ENCODE measurements around the gene ACY1.

Gene ACY1

DNA sequence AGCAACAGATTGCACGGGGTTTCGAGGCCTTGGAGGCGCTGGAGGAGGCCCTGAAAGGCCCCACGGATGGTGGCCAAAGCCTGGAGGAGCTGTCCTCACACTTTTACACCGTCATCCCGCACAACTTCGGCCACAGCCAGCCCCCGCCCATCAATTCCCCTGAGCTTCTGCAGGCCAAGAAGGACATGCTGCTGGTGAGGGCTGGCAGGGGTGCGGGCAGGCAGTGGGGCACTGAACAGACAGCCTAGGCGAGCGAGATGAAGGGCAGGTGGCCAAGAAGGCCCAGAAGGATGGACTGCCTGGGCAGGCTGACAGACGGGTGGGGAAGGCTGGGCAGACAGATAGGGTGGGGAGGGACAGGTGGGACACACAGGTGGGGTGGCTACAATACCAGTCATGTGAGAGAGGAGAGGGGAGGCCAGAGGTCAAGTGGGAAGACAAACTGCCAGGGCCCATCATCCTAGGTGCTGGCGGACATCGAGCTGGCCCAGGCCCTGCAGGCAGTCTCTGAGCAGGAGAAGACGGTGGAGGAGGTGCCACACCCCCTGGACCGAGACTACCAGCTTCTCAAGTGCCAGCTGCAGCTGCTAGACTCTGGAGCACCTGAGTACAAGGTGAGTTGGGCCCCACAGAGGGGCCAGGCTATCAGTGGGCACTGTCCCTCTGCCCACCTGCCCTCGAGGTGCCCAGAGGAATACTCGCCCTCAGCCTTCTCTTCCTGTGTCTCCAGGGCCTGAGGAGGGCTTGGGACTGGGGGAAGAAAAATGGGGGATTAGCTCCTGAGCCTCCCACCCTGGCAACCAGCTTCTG, 38.1 kb upstream of the ACY1 start:
- no peak for DNase-seq

DNA sequence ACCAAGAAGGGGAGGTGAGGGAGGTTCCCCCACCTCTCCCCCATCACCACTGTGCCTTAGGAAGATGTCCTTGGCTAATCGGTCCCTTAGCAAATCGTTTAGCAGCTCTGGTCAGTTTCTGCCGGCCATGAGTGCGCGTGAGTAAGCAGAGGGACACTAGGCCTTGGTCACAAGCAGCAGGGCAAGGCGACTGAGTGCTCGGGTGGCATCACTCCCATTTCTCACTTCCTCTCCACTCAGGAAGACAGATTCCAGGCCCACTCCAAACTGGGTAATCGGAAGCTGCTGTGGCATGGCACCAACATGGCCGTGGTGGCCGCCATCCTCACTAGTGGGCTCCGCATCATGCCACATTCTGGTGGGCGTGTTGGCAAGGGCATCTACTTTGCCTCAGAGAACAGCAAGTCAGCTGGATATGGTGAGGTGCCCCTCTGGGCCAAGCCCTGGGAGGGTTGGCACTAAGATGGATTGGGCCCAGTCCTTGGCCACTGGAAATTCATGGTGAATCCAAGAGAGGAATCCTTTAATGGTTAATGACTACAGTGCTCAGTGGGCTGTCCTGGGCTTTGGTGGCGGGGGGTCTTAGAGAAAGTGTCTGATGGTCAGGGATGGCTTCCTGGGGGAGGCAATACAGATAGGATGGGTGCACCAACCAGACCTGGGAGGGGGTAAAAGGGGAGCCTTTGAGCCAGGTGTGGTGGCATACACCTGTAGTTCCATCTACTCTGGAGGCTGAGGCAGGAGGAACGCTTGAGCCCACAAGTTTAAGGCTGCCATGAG, 37.2 kb upstream of the ACY1 start:
- DNase-seq = no peak

DNA sequence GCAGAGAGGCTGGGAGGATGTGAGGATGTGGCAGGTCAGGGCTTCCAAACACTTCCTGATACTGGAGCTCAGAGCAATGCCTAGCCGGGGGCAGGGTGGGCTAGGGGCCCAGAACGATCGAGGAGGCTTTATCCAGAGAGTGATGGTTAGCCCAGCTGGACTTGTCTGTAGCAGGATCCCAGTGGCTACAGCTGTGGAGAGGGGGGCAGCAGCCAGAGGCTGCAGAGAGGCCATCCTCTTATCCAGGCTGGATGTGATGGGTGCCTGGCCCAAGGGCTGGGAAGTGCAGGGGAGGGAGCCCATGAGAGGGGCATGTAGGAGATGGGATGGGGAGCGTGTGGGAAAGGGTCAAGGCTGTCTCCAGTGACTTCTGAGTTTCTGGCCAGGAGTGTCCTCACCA, 36.5 kb upstream of the ACY1 start:
- DNase-seq = no peak

DNA sequence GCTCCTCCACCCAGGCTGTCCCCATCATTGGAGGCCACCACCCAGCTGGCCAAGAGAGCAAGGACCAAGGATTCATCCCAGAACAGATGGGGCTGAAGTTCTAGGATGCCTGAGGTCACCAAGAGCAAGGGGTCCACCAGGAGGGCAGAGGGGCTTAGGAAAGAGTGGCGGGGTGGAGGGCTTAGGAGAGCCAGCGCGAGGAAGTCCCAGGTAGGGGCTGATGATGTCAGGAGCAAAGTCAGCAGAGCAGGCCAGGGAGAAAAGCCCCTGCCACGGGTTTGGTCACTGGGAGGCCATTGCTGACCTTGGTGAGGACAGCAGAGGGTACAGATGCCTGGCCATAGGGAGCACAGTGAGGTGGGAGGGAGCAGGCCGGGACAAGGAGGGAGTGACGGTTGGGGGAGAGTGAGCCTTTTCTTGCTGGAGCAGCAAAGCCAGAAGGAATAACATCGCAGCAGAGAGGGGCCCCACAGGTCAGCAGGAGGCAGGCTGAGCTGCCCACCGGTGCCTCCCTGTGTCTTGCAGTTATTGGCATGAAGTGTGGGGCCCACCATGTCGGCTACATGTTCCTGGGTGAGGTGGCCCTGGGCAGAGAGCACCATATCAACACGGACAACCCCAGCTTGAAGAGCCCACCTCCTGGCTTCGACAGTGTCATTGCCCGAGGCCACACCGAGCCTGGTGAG, 36.0 kb upstream of the ACY1 start:
- DNase-seq = no peak

DNA sequence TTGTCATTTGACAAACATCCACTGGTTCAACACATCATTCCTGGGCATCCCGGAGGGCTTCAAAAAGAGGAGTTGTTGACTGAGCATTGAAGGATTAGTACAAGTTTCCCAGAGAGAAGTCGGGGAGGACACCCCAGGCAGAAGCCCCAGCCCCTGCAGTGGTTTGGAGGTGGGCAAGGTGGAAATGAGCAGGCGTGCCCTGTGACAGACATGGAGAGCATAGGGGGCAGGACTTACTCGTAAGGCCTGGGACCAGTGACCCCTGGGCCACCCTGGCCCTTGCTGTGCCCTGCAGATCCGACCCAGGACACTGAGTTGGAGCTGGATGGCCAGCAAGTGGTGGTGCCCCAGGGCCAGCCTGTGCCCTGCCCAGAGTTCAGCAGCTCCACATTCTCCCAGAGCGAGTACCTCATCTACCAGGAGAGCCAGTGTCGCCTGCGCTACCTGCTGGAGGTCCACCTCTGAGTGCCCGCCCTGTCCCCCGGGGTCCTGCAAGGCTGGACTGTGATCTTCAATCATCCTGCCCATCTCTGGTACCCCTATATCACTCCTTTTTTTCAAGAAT, 35.2 kb upstream of the ACY1 start:
- no peak for DNase-seq

DNA sequence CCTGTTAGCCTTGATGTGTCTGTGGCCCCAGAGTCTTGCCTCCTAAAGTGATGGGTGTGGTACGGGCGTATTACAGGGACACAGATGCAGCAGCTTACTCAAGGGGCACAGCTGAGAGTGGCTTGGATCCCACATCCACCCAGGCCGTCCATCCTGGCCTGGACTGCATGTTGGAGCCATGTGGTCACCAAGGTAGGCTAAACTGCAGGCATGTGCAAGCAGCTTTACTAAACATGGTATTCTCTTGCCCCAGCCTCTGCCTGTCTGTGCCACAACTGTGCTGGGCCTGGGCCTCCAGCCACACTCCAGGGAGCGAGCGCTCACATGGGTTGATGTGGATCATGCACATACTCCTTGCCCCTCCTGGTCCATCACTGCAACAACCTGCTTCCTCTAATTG, 34.2 kb upstream of the ACY1 start:
- DNase-seq = no peak

DNA sequence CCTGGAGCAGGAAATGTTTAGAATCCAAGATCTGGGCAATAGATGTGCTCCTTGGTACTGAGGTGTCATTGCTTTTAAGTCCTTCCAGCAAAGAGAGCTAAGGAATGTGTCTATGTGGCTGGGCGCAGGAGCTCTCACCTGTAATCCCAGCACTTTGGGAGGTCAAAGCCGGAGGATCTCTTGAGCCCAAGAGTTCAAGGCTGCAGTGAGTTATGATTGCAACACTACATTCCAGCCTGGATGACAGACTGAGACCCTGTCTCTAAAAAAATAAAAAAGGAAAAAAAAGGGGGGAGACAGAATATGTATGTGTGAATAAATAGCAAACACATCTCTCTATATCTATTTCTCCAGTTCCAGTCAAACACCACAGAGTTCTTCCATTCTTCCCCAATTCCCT, 32.4 kb upstream of the ACY1 start:
- DNase-seq = no peak

DNA sequence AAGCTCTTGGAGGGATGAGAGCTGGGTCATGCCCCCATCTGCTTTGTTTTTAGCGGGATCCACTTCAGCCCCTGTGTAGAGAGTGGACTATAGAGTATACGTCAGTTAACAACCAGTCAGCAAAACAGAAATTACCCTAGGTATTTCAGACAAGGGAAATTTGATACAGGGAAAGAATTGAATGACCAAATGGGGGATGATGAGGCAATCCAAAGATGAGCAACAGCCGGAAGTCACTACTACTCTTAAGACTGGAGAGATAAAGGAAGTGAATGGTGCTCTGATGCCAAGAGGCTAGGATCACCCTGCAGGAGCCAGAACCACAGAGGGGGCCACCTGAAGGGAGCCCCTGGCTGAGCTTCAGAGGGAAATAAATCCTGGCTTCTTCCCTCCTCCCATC, 29.9 kb upstream of the ACY1 start:
- DNase-seq = no peak

DNA sequence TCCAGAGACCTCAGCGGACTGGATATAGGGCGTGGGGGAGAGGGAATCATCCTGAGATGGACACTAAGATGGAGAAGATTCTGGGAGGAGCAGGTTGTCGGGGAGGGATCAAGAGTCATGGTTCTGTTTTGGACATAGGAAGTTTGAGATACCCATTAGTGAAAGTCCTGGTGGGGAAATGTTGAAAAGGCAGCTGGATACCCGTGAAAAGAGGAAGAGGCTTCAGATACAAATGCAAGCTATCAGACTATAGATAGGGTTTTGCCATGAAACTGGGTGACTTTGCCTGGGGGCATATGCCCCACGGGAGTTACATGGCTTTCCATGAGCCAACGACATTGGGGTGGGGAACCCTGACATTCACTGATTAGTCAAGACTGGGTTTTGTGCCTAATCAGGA, 29.2 kb upstream of the ACY1 start:
- no peak for DNase-seq

DNA sequence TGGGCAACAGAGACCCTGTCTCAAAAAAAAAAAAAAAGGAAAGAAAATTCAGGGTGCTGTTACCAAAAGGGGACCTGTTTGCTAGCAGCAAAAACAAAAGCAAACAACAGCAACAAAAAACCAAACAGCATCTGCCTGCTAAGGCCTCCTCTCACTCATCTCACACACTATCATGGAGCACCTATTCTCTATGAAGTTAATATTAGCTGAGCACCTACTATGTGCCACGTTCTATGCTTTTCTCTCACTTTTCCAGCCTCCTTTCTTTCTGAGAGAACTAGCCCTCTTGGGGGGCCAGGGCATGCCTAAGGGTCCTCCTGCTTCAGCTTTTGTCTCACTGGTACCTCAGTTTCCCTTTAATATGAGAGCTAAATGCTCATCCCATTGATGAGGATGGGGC, 28.6 kb upstream of the ACY1 start:
- DNase-seq = no peak

DNA sequence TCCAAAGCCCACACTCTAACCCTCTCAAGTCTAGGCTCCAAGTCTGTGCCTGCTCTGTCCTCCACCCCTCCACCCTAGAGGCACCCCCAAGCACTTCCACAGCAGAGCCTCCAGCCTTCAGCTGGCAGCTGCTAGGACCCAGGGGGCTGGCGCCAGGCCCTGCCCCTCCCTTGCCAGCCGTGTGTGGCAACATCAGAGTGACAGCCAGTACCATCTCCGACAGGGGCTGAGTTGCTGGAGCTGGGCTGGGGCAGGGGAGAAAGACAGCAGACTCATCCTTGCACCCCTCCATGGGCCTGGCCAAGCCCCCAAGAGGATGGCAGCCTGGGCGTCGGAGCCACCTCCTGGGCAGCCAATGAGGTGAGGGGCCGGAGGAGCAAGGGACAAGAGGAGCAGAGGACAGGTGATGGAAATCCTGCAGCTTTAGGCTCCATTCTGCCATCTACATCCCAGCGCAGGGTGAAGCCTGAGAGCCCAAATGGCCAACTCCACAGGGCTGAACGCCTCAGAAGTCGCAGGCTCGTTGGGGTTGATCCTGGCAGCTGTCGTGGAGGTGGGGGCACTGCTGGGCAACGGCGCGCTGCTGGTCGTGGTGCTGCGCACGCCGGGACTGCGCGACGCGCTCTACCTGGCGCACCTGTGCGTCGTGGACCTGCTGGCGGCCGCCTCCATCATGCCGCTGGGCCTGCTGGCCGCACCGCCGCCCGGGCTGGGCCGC, 28.0 kb upstream of the ACY1 start, which contains the start of gene GPR62:
TSS of gene GPR62 (plus strand) at position 207 of the 718 bp plus-strand sequence. CDS start at position 479, 272 bp downstream.
- peak; percentile 43 for DNase-seq

DNA sequence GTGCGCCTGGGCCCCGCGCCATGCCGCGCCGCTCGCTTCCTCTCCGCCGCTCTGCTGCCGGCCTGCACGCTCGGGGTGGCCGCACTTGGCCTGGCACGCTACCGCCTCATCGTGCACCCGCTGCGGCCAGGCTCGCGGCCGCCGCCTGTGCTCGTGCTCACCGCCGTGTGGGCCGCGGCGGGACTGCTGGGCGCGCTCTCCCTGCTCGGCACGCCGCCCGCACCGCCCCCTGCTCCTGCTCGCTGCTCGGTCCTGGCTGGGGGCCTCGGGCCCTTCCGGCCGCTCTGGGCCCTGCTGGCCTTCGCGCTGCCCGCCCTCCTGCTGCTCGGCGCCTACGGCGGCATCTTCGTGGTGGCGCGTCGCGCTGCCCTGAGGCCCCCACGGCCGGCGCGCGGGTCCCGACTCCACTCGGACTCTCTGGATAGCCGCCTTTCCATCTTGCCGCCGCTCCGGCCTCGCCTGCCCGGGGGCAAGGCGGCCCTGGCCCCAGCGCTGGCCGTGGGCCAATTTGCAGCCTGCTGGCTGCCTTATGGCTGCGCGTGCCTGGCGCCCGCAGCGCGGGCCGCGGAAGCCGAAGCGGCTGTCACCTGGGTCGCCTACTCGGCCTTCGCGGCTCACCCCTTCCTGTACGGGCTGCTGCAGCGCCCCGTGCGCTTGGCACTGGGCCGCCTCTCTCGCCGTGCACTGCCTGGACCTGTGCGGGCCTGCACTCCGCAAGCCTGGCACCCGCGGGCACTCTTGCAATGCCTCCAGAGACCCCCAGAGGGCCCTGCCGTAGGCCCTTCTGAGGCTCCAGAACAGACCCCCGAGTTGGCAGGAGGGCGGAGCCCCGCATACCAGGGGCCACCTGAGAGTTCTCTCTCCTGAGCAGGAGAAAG, 27.2 kb upstream of the ACY1 start:
- DNase-seq = peak; percentile 95

DNA sequence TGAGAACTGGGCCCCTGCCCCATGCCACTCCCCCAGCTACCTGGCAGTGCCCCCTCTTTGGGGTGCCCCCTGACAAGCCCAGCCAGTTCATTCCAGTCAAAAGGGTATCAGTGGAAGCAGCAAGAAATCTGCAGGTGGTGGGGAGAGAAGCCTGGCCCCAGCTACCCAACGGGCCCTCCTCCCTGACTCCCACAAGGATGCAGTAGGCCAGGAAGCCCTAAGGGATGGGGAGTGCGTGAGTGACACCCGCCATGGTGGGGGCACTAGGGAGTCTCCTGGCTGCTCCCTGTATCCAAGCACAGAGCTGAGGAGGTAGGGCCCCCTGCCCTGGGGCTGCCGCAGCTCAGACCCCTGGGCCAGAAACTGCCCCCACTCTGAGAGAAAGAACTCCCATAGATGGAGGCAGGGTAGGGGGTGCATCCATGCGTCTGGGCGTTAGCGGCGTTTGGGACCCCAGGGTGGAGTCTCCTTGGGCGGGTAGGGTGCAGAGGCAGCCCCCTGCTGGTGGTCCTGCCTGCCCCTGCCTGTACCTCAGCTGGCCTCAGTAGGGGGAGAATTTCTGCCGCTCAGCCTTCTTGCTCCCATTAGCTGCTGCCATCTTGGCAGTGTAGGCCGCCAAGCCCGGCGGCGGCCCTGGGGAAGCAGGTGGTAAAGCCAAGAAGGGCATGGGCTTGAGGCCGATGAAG, 25.7 kb upstream of the ACY1 start:
- no peak for DNase-seq

DNA sequence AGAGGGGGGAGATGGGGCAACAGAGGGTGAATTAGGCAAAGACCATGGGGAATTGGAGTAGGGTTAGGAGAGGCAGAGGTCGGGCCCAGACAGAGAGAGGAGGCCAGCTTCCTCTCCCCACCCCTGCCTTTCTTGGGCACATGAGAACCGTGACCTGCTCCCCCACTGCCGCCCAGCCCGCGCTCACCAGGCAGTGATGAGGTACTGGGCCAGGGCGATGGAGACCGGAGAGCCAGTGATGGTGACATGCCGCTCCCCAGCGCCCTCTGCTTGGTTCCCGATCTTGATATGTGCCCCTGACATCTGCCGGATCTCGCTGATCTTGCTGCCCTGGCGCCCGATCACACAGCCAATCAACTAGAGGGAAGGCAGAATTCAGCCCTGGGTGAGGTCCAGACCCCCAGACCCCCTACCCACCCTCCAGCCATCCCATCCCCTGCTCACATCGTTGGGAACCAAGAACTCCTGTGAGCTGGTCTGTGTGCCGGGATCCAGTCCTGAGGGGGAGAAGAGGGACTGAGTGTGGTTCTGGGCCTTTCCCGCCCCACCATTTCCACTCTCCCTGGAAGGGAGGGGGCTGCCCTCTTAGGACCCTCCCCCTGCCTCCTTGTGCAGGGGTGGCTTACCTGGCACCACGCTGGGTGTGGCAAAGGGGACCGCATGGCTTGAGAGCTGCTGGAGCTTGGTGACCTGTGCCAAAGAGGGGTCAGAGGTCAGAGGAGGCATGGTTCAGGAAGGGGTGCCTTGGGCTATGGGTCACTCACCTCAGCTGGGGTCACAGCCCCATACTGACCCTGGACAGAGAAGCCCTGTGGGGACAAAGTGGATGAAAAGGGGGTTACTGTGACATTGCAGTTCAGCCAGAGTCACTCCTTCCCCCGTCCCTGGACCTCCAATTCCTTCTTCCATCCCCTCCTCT, 24.5 kb upstream of the ACY1 start:
- no peak for DNase-seq

DNA sequence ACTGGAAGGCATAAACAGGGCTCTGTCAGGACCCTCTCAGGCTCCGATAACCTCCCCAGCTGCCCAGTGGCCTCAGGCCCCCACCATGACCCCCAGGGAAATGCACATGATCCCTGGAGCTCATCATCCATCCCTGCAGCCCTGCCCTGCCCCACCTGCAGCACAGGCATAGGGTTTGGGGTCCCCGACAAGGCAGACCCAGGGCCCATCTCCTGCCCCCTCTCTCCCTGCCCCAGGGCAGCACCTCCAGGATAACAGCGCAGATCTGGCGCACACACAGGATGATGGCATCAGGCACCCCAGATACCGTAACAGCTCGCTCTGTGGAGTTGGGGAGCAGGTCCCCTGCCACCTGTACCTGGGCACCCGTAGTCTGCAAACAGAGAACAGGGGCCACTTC, 23.7 kb upstream of the ACY1 start:
- no peak for DNase-seq

DNA sequence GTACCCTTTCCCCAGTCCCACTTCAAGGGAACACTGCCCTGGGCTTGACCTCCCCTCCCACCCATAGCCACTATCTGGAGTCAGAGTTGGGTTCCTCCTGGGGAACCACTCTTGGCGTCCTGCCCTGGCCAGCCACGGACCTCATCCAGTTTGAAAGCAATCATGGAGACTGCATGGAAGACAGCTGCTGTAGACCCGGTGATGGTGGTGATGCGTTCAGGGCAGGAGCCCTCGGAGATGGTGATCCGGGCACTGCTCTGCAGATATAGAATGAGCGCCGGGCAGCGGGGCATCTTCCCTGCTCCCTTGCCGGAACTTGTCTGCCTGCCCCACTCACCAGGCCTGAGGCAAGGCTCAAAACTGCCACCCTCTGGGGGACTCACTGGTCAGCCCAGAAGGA, 22.9 kb upstream of the ACY1 start:
- DNase-seq = no peak

DNA sequence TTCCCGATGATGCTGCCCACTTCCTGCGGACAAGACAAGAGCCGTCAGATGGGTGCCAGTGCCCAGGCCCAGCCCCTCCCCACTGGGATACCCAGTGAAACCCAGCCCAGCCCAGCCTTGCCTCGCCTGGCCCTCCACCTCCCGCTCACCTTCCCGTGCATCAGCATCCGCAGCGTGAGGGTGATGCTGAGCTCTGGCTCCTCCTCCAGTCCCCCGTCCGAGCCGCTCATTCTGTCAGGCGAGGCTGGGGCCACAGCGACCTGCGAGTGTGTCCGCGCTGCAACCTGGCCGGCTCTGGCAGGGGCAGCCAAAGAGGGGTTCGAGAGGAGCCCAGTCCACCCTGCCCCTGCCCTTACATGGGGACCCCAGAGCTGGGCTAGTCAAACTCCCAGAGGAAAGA, 22.3 kb upstream of the ACY1 start:
- no peak for DNase-seq

DNA sequence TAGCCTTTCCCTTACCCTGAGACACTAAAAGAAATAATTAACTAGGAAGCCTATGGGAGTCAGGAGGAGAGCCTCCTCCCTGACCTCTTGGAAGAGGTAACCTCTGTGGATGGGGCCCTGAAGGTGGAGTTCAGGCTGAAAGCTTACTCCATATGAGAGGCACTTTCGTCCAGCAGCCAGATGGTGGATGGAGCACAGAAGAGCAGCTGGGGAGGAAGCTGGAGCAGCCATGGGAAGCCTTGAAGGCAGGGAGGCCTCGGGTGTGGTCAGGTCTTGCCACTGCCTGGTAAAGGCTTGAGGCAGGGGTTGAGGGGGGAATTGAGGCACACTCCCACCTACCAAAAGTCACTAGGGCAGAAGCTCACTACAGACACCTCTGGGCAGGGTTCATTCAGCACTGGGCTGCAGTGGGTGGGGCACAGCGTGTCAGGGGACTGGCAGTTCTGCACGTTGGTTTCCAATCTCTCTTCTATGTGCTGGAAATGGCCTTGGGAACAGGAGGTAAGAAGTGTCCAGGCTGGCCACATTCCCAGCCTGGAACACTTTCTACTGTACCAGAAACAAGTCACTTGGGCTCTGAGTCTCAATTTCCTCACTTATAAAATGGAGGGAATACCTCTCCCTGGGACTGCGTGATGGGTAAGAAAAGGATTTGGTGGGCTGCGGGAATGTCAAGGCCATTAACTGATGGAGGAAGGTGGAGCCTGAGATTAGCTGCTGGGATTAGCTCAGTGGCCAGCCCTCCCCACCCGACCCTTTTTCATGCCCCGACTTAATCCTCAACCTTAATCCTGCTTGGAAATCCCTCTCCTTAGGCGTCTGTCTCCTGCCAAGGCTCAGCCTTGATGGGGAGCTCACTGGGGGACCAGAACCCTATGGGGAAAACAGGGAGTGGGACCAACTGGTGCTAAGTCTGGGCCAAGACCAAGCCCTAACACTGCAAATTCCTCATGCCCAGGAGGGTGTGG, 21.4 kb upstream of the ACY1 start:
- DNase-seq = no peak

Data from right kidney (tissue), 1 donor.